Eye (tissue), 1 donor: ENCODE results near the gene CDR2.
"Not testable (repeated sequence)": the region's sequence is repeated elsewhere in the genome, so short reads cannot be mapped to it uniquely, and the experiment has no call there.

Experiments used
- DNase-seq: peaks from one replicate; pipeline ENCODE4 v3.0.0-alpha.2; 2015

The CDR2 gene

GRCh38 chr16:22375117-22375962, 921 bp upstream of the CDR2 start:
- no peak for DNase-seq

- peak; percentile 81 for DNase-seq
Measured at GRCh38 chr16:22373662-22374310, 633 bp downstream of the CDR2 start.

GRCh38 chr16:22372882-22373661, 1.3 kb downstream of the CDR2 start:
- peak; percentile 2 for DNase-seq

- no peak for DNase-seq
Measured at GRCh38 chr16:22370038-22370820, 4.2 kb downstream of the CDR2 start.

- DNase-seq = no peak
Measured at GRCh38 chr16:22369221-22369811, 5.1 kb downstream of the CDR2 start.

- not testable (repeated sequence) for DNase-seq
Measured at GRCh38 chr16:22368200-22368826, 6.1 kb downstream of the CDR2 start.

GRCh38 chr16:22366889-22367288, 7.5 kb downstream of the CDR2 start:
- DNase-seq = no peak

- no peak for DNase-seq
Measured at GRCh38 chr16:22366371-22366770, 8.0 kb downstream of the CDR2 start.

- DNase-seq = no peak
Measured at GRCh38 chr16:22364241-22364640, 10.2 kb downstream of the CDR2 start.

- no peak for DNase-seq
Measured at GRCh38 chr16:22360963-22361659, 13.3 kb downstream of the CDR2 start.

GRCh38 chr16:22359679-22360078, 14.7 kb downstream of the CDR2 start:
- DNase-seq = no peak

- no peak for DNase-seq
Measured at GRCh38 chr16:22358000-22358399, 16.4 kb downstream of the CDR2 start.

GRCh38 chr16:22357635-22357971, 16.8 kb downstream of the CDR2 start:
- DNase-seq = no peak

- peak; percentile 31 for DNase-seq
Measured at GRCh38 chr16:22356930-22357634, 17.3 kb downstream of the CDR2 start.

GRCh38 chr16:22355487-22355908, 18.9 kb downstream of the CDR2 start:
- DNase-seq = no peak

GRCh38 chr16:22353933-22354541, 20.4 kb downstream of the CDR2 start:
- DNase-seq = no peak

- DNase-seq = no peak
Measured at GRCh38 chr16:22353191-22353919, 21.1 kb downstream of the CDR2 start.

GRCh38 chr16:22352723-22353122, 21.7 kb downstream of the CDR2 start:
- DNase-seq = no peak

- DNase-seq = no peak
Measured at GRCh38 chr16:22352140-22352539, 22.3 kb downstream of the CDR2 start.
